Kidney (tissue), 14 donors: Measurements from ENCODE around the gene LRRC26. TPM values are rescaled to one million over a fixed set of nuclear protein-coding genes. Genes with fewer than 3 reads are reported as not detected.

Experiments
- DNase-seq, 5 donors: peaks; one replicate each; pipeline ENCODE4 v3.0.0-alpha.2; 2013 to 2020
- FAIRE-seq: peaks from 2 replicates; lab custom pipeline; 2012; peaks lifted over from hg19 to GRCh38; lab: Jason Lieb, UNC
- H3K27ac ChIP-seq, 2 donors: one replicate each; pipeline ENCODE4 v1.7.0; 2013; ENCODE audit warnings: low read depth in 2 of 2, low read length in 2 of 2, inconsistent platforms in 1 of 2
- H3K27me3 ChIP-seq: one replicate; pipeline ENCODE4 v1.7.1; 2013; ENCODE audit warnings: low read length, inconsistent platforms; ENCODE audit not compliant: control insufficient read depth, insufficient read depth
- H3K36me3 ChIP-seq, 3 donors: one replicate each; pipeline versions ENCODE4 v1.7.0 to v1.7.1; 2013; ENCODE audit warnings: low read length in 3 of 3, control low read depth in 1 of 3, inconsistent platforms in 1 of 3; ENCODE audit not compliant: insufficient read depth in 3 of 3, control insufficient read depth in 2 of 3
- H3K4me1 ChIP-seq, 3 donors: one replicate each; pipeline versions ENCODE4 v1.7.0 to v1.7.1; 2013; ENCODE audit warnings: low read length in 3 of 3, inconsistent platforms in 1 of 3, low read depth in 1 of 3; ENCODE audit not compliant: control insufficient read depth in 2 of 3, insufficient read depth in 2 of 3
- H3K4me3 ChIP-seq, 3 donors: one replicate each; pipeline versions ENCODE4 v1.7.0 to v1.8.1; 2013; ENCODE audit warnings: low read length in 3 of 3, control low read depth in 1 of 3, inconsistent platforms in 1 of 3
- H3K9ac ChIP-seq, 3 donors: one replicate each; pipeline versions ENCODE4 v1.7.0 to v1.7.1; 2013; ENCODE audit warnings: low read length in 3 of 3, control low read depth in 1 of 3, inconsistent platforms in 1 of 3
- H3K9me3 ChIP-seq, 3 donors: one replicate each; pipeline versions ENCODE4 v1.7.0 to v1.7.1; 2013; ENCODE audit warnings: low read length in 3 of 3, control low read depth in 1 of 3, inconsistent platforms in 1 of 3; ENCODE audit not compliant: control insufficient read depth in 2 of 3, insufficient read depth in 1 of 3
- intact Hi-C: fragments of 100-400 bp; cut with DNase I; formaldehyde crosslinking; loops from one replicate; pipeline ENCODE4 v1.11.1; 2022
- polyA plus RNA-seq: library from polyadenylated mRNA; stranded (reverse); fragments of 350-450 nt; fragmentation: Illumina TruSeq; extraction: RNeasy Lipid Tissue Mini Kit (QIAGEN cat#74804); gene quantifications from one replicate; pipeline ENCODE4 v1.2.3, GENCODE V29; 2014; ENCODE audit warnings: low read depth, low replicate concordance; ENCODE audit not compliant: insufficient read depth
- total RNA-seq: library from RNA; stranded (reverse); fragmentation: NEBNext Ultra II Directional; extraction: Animal tissue kit (Norgen Biotek cat#: 25700); gene quantifications from one replicate; pipeline ENCODE4 v1.2.1, GENCODE V29; 2021
- TF ChIP-seq, protein P1 (sequence below): IDR thresholded peaks from 3 replicates; pipeline ENCODE4 v1.5.1; 2012; ENCODE audit warnings: mild to moderate bottlenecking, moderate library complexity, borderline replicate concordance; ENCODE audit not compliant: insufficient read depth; ENCODE audit errors: extremely low read depth
- donor health status: control.
- donor health status: control.
- donor health status: control.
- donor health status: control.
- donor health status: control.
- donor health status: DM: yes; HTN: yes; CAD: no.
- donor health status: Normal renal cell carcinoma (clear cell type).

Gene LRRC26
- total and polyA plus RNA-seq, 2 donors from 2014 or later, result 0.25 TPM; not detected in 1

DNA sequence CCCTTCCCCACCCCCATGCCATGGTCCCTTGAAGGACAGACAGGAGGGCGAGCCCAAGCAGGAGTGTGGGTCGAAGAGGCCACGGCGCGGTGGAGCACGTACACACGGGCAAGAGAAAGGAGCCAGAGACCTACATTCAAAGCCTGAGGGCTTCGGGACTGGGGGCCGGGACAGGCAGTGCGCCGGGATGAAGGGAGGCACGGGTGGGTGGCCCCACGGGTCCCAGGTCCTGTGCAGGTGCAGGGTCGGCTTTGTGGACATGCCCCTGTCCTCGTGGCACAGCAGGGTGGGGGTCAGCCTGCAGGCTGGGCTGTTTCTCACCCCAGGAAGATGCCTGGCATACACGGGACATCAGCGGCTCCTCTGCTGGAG is 9.8 kb downstream of the LRRC26 start:
- H3K36me3 ChIP-seq, result no peaks in the 10 kb centered on the region
- peaks cover 36% of the 10 kb centered on the region for H3K27me3 ChIP-seq
- TF ChIP-seq, protein P1, sequence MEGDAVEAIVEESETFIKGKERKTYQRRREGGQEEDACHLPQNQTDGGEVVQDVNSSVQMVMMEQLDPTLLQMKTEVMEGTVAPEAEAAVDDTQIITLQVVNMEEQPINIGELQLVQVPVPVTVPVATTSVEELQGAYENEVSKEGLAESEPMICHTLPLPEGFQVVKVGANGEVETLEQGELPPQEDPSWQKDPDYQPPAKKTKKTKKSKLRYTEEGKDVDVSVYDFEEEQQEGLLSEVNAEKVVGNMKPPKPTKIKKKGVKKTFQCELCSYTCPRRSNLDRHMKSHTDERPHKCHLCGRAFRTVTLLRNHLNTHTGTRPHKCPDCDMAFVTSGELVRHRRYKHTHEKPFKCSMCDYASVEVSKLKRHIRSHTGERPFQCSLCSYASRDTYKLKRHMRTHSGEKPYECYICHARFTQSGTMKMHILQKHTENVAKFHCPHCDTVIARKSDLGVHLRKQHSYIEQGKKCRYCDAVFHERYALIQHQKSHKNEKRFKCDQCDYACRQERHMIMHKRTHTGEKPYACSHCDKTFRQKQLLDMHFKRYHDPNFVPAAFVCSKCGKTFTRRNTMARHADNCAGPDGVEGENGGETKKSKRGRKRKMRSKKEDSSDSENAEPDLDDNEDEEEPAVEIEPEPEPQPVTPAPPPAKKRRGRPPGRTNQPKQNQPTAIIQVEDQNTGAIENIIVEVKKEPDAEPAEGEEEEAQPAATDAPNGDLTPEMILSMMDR, result no peak
- intact Hi-C loops, result no loop called here
- FAIRE-seq, result no peak
- no peak overlapping the region for H3K9ac ChIP-seq
- no peak for DNase-seq
- no peak overlapping the region for H3K27ac ChIP-seq
- H3K9me3 ChIP-seq, result no peaks in the 10 kb centered on the region
- H3K4me3 ChIP-seq, result no peak overlapping the region
- peaks cover 0 to 6% (median 0%) of the 10 kb centered on the region in 3 donors for H3K4me1 ChIP-seq

DNA sequence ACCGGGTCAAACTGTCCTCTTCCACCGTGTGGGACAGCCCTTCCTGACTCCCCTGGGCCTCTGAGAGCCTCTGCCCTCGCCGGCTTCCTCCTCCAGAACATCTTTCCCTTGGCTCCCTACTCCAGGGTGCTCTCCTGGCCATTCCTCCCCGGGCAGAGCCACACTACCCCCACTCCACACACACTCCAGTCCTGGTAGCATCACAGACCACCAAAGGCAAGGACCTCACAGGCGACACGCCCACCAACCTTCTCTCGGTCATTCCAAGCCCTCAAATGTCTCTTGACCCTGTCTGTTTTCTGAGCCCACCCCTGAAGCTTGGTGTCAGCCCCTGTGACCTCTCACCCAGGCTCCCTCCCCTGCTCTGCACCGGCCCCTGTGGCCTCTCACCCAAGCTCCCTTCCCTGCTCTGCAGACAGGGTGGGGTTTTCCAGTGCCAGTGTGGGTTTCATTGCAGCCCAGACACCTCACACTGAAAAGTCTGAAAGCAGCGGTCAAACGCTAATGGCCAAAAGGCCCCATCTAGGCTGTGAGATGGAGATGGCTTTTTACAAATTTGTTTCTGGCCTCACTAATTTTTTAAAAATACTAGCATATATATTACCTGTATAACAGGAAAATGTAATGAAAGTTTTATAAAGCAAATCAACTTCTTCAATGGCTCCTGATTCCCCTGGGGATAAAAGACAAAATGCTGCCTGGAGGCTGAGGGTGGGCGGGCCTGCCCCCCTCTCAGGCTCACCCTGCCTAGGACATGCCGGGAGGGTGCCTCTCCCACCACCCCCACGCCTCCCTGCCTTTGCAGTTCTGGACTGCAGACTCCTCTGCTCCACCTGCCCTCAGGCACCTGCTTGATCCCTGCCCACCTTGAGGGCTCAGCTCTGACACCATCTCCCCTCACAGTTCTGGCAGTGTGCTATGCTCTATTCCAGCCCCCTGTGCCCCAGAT is 10.5 kb downstream of the LRRC26 start:
- FAIRE-seq, result no peak
- intact Hi-C loops, result no loop called here
- TF ChIP-seq, protein P1, result no peak
- H3K27me3 ChIP-seq, result peaks cover 29% of the 10 kb centered on the region
- no peak overlapping the region for H3K9ac ChIP-seq
- peaks cover 0 to 6% (median 0%) of the 10 kb centered on the region in 3 donors for H3K4me1 ChIP-seq
- H3K9me3 ChIP-seq, result no peaks in the 10 kb centered on the region
- H3K36me3 ChIP-seq, result no peaks in the 10 kb centered on the region
- H3K4me3 ChIP-seq, result no peak overlapping the region
- no peak for DNase-seq
- no peak overlapping the region for H3K27ac ChIP-seq

DNA sequence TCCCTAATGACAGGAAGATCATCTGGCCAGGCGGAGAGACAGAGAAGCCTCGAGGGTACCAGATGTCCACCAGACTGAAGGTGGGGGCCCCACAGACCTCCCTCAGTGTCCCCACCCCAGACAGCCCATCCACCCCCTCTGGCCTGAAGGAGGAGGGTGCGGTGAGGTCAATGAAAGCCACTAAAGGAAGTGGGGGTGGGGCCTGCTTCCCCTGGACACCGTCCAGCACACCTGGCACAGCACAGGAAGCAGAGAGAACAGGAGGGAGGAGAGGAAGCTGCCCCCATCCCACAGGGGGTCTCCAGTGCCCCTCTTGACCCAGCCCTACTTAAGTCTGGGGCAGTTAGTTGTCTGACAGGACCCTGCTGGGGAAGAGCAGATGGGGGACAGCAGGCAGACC is 11.2 kb downstream of the LRRC26 start:
- TF ChIP-seq, protein P1, result no peak
- no peak for FAIRE-seq
- Histone ChIP-seq H3K9ac (no peak overlapping the region), H3K27ac (no peak overlapping the region), H3K4me1 (peaks cover 0 to 6% (median 0%) of the 10 kb centered on the region in 3 donors), H3K9me3 (no peaks in the 10 kb centered on the region), H3K27me3 (peaks cover 23% of the 10 kb centered on the region), H3K4me3 (no peak overlapping the region), H3K36me3 (no peaks in the 10 kb centered on the region)
- intact Hi-C loops, result no loop called here
- DNase-seq, result no peak
